Bronchial epithelial cell (primary cell): ENCODE results near the gene SAPCD2. TPM values are rescaled to one million over a fixed set of nuclear protein-coding genes. Genes with fewer than 3 reads are reported as not detected.
A peak's percentile ranks its signal among the peaks of the same experiment; 100 is the strongest.

Experiments used
- DNase-seq: peaks from one replicate; pipeline ENCODE4 v3.0.0-alpha.2; 2010; ENCODE audit warnings: low read depth
- FAIRE-seq: peaks from 2 replicates; lab custom pipeline; 2011; peaks lifted over from hg19 to GRCh38; lab: Jason Lieb, UNC
- H3K27me3 ChIP-seq: 2 replicates; pipeline ENCODE4 v1.5.1; 2011; ENCODE audit warnings: low read length; ENCODE audit not compliant: control insufficient read depth, insufficient read depth
- H3K36me3 ChIP-seq: 2 replicates; pipeline ENCODE4 v1.5.1; 2011; ENCODE audit warnings: low read length; ENCODE audit not compliant: control insufficient read depth, insufficient read depth
- H3K4me3 ChIP-seq: 2 replicates; pipeline ENCODE4 v1.5.1; 2011; ENCODE audit warnings: mild to moderate bottlenecking, low read depth, low read length, control low read depth
- CTCF ChIP-seq: IDR thresholded peaks from 2 replicates; pipeline ENCODE4 v1.5.1; 2011; ENCODE audit warnings: mild to moderate bottlenecking, moderate library complexity, low read length, control low read depth, inconsistent platforms; ENCODE audit not compliant: insufficient read depth, severe bottlenecking
- total RNA-seq: library from RNA; depleted of rRNA; stranded (reverse); fragments of >200 nt; gene quantifications from 2 replicates; pipeline ENCODE4 v1.2.1, GENCODE V29; 2014

The SAPCD2 gene
- total RNA-seq, 1 donor from 2014 or later = 0.26 TPM

GRCh38 chr9:137028263-137029057 lies 41.9 kb downstream of the SAPCD2 start:
- DNase-seq = peak; percentile 12
- H3K36me3 ChIP-seq = no peaks in the 10 kb centered on the region
- peak; percentile 67 for TF ChIP-seq CTCF
- H3K27me3 ChIP-seq = no peaks in the 10 kb centered on the region
- no peak for FAIRE-seq
- peak overlapping the region; percentile 41 for H3K4me3 ChIP-seq

GRCh38 chr9:137027369-137028262 lies 42.7 kb downstream of the SAPCD2 start, which contains the start of gene ABCA2:
Gene ABCA2 (minus strand): TSS chr9:137028237. CDS start chr9:137028140, 97 bp downstream.
- Histone ChIP-seq H3K36me3 (no peaks in the 10 kb centered on the region), H3K4me3 (peak within 1 kb of the TSS; percentile 41), H3K27me3 (no peaks in the 10 kb centered on the region)
- no peak for TF ChIP-seq CTCF
- DNase-seq (no peak), FAIRE-seq (no peak)

- FAIRE-seq = no peak
These were observed 43.5 kb downstream of the SAPCD2 start for GRCh38 chr9:137026828-137027227.

GRCh38 chr9:137026384-137026783 lies 44.0 kb downstream of the SAPCD2 start:
- no peak overlapping the region for H3K4me3 ChIP-seq
- no peaks in the 10 kb centered on the region for H3K36me3 ChIP-seq
- DNase-seq (no peak), FAIRE-seq (no peak)
- TF ChIP-seq CTCF = no peak
- H3K27me3 ChIP-seq = no peaks in the 10 kb centered on the region

More at GRCh38 chr9:137026828-137027227, 43.5 kb downstream of the SAPCD2 start:
- TF ChIP-seq CTCF = no peak
- no peak overlapping the region for H3K4me3 ChIP-seq
- no peaks in the 10 kb centered on the region for H3K27me3 ChIP-seq
- no peak for DNase-seq
- H3K36me3 ChIP-seq = no peaks in the 10 kb centered on the region

GRCh38 chr9:137025517-137025966 lies 44.8 kb downstream of the SAPCD2 start:
- no peaks in the 10 kb centered on the region for H3K36me3 ChIP-seq
- H3K4me3 ChIP-seq = no peak overlapping the region
- peak; percentile 44 for DNase-seq
- no peak for FAIRE-seq
- H3K27me3 ChIP-seq = no peaks in the 10 kb centered on the region
- peak; percentile 31 for TF ChIP-seq CTCF
